ENCODE data around the gene SCD. TPM values are rescaled to one million over a fixed set of nuclear protein-coding genes. Genes with fewer than 3 reads are reported as not detected.

SCD gene
- total RNA-seq, 4 donors from 2014 or later: 46.7 to 307 (median 101) TPM

GRCh38 chr10:100325158-100325557, 21.9 kb upstream of the SCD start:
- H3K4me1 ChIP-seq: peaks cover 0 to 14% (median 0%) of the 10 kb centered on the region in 3 donors
- no peak overlapping the region for H3K4me3 ChIP-seq
- H3K9me3 ChIP-seq: no peaks in the 10 kb centered on the region
- H3K36me3 ChIP-seq: no peaks in the 10 kb centered on the region
- DNase-seq: no peak
- WGBS, 2 donors: 47 to 56% methylated on average over 6 to 7 of the region's 7 CpGs
- peaks cover 0 to 72% (median 0%) of the 10 kb centered on the region in 4 donors for H3K27me3 ChIP-seq
- no peak overlapping the region for H3K27ac ChIP-seq
- intact Hi-C loops (cut with DNase I): no loop called here
- no peak for TF ChIP-seq POLR2A (IDR thresholded peaks at IDR 0.05)
- TF ChIP-seq CTCF (IDR thresholded peaks at IDR 0.05): no peak

GRCh38 chr10:100327007-100327717, 19.9 kb upstream of the SCD start:
- Histone ChIP-seq H3K27me3 (peaks cover 0 to 79% (median 0%) of the 10 kb centered on the region in 4 donors), H3K9me3 (no peaks in the 10 kb centered on the region), H3K4me1 (peaks cover 0 to 14% (median 0%) of the 10 kb centered on the region in 3 donors), H3K27ac (no peak overlapping the region), H3K36me3 (no peaks in the 10 kb centered on the region), H3K4me3 (no peak overlapping the region)
- TF ChIP-seq POLR2A (IDR thresholded peaks at IDR 0.05) (no peak), CTCF (IDR thresholded peaks at IDR 0.05) (no peak)
- intact Hi-C loops (cut with DNase I): no loop called here
- peak; percentile 13 for DNase-seq
- WGBS, 2 donors: 38 to 48% methylated on average over 7 of the region's 8 CpGs

GRCh38 chr10:100327718-100328009, 19.4 kb upstream of the SCD start:
- TF ChIP-seq POLR2A (IDR thresholded peaks at IDR 0.05): no peak
- TF ChIP-seq CTCF (IDR thresholded peaks at IDR 0.05): no peak
- peaks cover 0 to 83% (median 0%) of the 10 kb centered on the region in 4 donors for H3K27me3 ChIP-seq
- intact Hi-C loops (cut with DNase I): no loop called here

GRCh38 chr10:100328198-100328597, 18.8 kb upstream of the SCD start:
- H3K4me3 ChIP-seq: no peak overlapping the region
- H3K27ac ChIP-seq: no peak overlapping the region
- whole genome bisulfite sequencing, 2 donors: 58 to 67% methylated on average over 5 of the region's 5 CpGs
- no peak for DNase-seq
- no peaks in the 10 kb centered on the region for H3K9me3 ChIP-seq
- no peak for TF ChIP-seq POLR2A (IDR thresholded peaks at IDR 0.05)
- TF ChIP-seq CTCF (IDR thresholded peaks at IDR 0.05): no peak
- intact Hi-C loops (cut with DNase I): no loop called here
- peaks cover 0 to 83% (median 0%) of the 10 kb centered on the region in 4 donors for H3K27me3 ChIP-seq
- no peaks in the 10 kb centered on the region for H3K36me3 ChIP-seq
- H3K4me1 ChIP-seq: peaks cover 0 to 14% (median 0%) of the 10 kb centered on the region in 3 donors

More at GRCh38 chr10:100327718-100328009, 19.4 kb upstream of the SCD start:
- Histone ChIP-seq H3K27ac (no peak overlapping the region), H3K36me3 (no peaks in the 10 kb centered on the region), H3K4me3 (no peak overlapping the region), H3K4me1 (peaks cover 0 to 14% (median 0%) of the 10 kb centered on the region in 3 donors), H3K9me3 (no peaks in the 10 kb centered on the region)
- DNase-seq: no peak
- 63 to 69% methylated on average over 3 of the region's 3 CpGs for WGBS, 2 donors

- WGBS, 2 donors: 54 to 55% methylated on average over 2 to 3 of the region's 5 CpGs
- no peak within 1 kb of the TSS for H3K27ac ChIP-seq
- no peaks in the 10 kb centered on the region for H3K36me3 ChIP-seq
- intact Hi-C loops (cut with DNase I): no loop called here
- no peak within 1 kb of the TSS for H3K4me3 ChIP-seq
- no peak for DNase-seq
- TF ChIP-seq CTCF (IDR thresholded peaks at IDR 0.05): no peak
- TF ChIP-seq POLR2A (IDR thresholded peaks at IDR 0.05): no peak
- H3K4me1 ChIP-seq: peaks cover 0 to 14% (median 0%) of the 10 kb centered on the region in 3 donors
- no peaks in the 10 kb centered on the region for H3K9me3 ChIP-seq
- peaks cover 0 to 81% (median 0%) of the 10 kb centered on the region in 4 donors for H3K27me3 ChIP-seq
These were observed 17.0 kb upstream of the SCD start, which contains the start of gene PKD2L1 for GRCh38 chr10:100330079-100330478. Gene PKD2L1 (minus strand): TSS chr10:100330228. CDS start chr10:100330103, 125 bp downstream.
